Astrocyte of the cerebellum (primary cell): ENCODE results near the gene DISC1.

Experiments
- DNase-seq: peaks from one replicate; pipeline ENCODE4 v3.0.0-alpha.2; 2011; ENCODE audit warnings: low read depth
- H3K4me3 ChIP-seq: 2 replicates; pipeline ENCODE4 v1.5.1; 2011; ENCODE audit warnings: mild to moderate bottlenecking, low read depth, low read length, moderate library complexity
- in situ Hi-C: cut with HindIII; loops from 2 replicates; pipeline ENCODE4 v1.10.0; 2017; ENCODE audit warnings: low sequenced_read_pairs
- TF ChIP-seq, protein P1 (sequence below): IDR thresholded peaks from 2 replicates; pipeline ENCODE4 v1.5.1; 2012; ENCODE audit warnings: low read length, low read depth, moderate library complexity, mild to moderate bottlenecking; ENCODE audit errors: missing control alignments

Gene DISC1

DNA sequence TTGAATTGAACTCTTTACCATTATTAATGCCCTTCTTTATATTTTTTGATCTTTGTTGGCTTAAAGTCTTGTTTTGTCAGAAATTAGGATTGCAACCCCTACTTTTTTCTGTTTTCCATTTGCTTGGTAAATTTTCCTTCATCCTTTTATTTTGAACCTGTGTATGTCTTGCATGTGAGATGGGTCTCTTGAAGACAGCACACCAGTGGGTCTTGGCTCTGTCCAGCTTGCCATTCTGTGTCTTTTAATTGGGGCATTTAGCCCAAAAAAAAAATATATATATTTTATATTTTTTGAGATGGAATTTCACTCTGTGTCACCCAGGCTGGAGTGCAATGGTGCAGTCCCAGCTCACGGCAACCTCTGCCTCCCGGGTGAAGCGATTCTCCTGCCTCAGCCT is 33.6 kb downstream of the DISC1 start:
- TF ChIP-seq, protein P1, sequence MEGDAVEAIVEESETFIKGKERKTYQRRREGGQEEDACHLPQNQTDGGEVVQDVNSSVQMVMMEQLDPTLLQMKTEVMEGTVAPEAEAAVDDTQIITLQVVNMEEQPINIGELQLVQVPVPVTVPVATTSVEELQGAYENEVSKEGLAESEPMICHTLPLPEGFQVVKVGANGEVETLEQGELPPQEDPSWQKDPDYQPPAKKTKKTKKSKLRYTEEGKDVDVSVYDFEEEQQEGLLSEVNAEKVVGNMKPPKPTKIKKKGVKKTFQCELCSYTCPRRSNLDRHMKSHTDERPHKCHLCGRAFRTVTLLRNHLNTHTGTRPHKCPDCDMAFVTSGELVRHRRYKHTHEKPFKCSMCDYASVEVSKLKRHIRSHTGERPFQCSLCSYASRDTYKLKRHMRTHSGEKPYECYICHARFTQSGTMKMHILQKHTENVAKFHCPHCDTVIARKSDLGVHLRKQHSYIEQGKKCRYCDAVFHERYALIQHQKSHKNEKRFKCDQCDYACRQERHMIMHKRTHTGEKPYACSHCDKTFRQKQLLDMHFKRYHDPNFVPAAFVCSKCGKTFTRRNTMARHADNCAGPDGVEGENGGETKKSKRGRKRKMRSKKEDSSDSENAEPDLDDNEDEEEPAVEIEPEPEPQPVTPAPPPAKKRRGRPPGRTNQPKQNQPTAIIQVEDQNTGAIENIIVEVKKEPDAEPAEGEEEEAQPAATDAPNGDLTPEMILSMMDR: no peak
- H3K4me3 ChIP-seq: no peak overlapping the region
- in situ Hi-C loops: no loop called here
- no peak for DNase-seq

DNA sequence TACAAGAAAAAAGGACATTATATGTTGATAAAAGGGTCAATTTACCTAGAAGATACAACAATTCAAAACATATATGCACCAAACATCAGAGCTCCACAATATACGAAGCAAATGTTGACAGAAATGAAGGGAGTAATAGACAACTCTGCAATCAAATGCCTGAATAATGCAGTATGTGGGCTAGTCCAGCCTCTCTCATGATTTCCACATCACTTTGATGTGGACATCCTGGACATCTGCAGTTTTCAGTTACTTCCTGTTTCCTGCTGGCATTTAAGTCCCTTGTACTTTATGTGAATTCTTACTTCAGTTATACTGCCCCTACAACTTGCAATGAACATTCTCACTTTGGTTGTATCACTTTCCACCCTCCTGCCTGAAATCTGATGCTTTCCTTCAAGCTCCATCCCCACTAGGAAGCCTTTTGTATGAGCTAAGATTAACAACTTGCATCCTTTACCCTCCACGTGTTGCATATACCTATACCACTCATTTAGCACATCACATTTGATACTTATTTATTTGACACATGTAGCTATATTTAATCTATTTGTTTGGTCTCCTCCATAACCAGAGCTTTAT is 36.7 kb downstream of the DISC1 start:
- TF ChIP-seq, protein P1: no peak
- DNase-seq: no peak
- in situ Hi-C loops: no loop called here
- no peak overlapping the region for H3K4me3 ChIP-seq

DNA sequence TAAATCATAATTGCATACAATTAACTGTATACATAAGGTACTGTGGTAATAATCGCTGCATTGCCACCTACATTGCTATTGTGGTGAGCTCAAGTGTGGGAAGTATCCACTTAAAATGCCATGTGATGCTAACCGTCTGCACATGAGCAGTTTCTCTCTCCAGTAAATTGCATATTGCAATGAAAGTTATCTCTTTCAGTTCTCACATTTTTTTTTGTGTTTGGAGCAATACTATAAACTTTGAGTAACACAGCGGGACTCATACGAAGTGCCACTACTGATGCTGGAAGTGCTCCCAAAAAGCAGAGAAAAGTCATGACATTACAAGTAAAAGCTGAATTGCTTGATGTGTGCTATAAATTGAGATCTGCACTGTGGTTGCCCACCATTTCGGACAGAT is 38.5 kb downstream of the DISC1 start:
- TF ChIP-seq, protein P1: no peak
- no peak for DNase-seq
- H3K4me3 ChIP-seq: no peak overlapping the region
- in situ Hi-C loops: no loop called here

DNA sequence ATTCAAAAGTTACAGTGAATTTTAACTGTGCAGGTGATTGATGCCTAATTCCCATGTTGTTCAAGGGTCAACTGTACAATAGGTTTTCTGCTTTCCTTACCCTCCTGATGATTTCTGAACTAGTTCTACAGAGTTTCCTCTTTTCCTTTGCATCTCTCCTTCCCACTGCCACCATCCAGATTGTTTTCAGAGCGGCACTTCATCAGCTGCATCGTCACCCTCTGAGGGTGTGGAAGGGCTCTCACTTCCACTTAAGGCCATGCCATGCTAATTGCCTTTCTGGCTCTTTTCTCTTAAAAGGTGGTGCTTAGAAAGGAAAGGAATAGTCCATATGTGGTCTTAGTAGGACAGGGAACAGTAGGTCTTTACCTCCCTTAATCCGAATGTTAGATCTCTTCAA is 39.1 kb downstream of the DISC1 start:
- no peak for DNase-seq
- TF ChIP-seq, protein P1: no peak
- in situ Hi-C loops: no loop called here
- H3K4me3 ChIP-seq: no peak overlapping the region

DNA sequence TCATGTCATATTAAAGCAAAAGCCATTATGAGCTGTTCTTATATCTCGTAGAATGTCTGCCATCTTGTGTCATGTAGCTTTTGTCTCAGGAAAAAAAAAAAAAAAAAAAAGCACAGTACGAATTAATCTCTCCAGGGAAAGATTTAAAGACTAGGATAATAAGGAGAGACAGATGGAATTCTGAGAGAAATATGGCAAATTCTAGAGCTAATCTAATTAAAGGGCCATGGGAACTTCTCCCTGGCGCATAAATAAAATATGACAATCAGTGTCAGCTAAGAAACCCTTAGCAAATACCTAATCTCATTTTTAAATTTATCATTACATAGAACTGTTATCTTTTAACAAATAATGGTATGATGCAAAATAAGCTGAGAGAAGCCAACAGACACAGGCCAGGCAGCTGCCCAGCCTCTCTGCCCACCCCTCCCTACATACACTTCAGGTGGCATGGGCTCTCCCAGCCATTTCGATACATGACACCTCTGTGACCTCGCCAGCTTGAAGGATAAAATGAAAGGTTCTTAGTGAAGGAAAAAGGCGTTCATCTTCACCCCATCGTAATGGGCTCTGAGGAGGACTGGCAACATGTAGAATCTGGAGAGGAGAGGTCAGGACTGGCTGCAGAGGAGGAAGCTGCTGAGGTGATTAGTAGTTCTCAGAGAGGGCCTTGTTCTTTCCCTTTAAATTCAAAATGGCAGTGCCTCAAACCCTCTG is 39.8 kb downstream of the DISC1 start:
- no peak for DNase-seq
- TF ChIP-seq, protein P1: no peak
- in situ Hi-C loops: no loop called here
- no peak overlapping the region for H3K4me3 ChIP-seq

DNA sequence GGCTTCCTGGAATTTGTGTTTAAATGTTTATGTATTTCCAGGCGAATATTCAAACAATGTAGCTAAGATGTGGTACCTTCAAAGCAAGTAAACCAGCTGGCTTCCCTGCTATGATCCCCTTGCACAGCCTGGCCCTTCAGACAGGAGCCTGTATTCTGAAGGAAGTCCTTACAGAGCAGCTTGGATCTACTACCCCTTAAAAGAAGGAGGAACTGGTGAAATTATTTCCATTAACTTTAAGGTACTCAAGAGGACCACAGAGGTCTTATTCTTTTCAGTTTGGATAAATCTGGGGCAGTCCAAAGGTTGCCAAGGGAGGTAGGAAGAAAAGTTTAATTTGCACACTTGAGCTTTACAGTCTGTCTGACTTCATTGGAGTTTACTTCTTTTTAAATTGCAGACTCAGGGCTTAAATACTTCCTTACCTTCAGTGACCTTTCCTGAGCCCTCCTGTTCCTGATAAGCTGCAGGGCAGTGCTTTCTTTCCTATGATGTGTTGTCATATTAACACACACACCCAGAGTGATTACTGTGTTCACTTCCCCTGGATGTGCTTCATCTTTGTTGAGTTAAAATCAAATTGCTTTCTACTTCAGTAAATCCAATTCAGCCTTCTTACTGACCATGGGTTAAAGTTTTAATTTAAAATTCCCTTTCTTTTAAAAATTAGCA is 40.5 kb downstream of the DISC1 start:
- DNase-seq: no peak
- in situ Hi-C loops: no loop called here
- no peak overlapping the region for H3K4me3 ChIP-seq
- TF ChIP-seq, protein P1: no peak
